Body of pancreas (tissue), 4 donors: ENCODE data around the gene HYAL2. TPM values are rescaled to one million over a fixed set of nuclear protein-coding genes. Genes with fewer than 3 reads are reported as not detected.

Source experiments
- ATAC-seq: fragments of 150-250 bp; one replicate; pipeline ENCODE4 v1.9.1; 2016
- DNase-seq, 4 donors: peaks; one replicate each; pipeline ENCODE4 v3.0.0-alpha.2; 2019
- H3K27ac ChIP-seq, 4 donors: fragments of 200-600 bp; sonication (generic); 1 replicate in 3 of 4; 2 replicates in 1 of 4; pipeline versions ENCODE4 v1.5.1 to v1.6.1; 2016 to 2019; ENCODE audit warnings: mild to moderate bottlenecking in 1 of 4, mixed read lengths in 1 of 4, moderate library complexity in 1 of 4
- H3K27me3 ChIP-seq, 2 donors: fragments of 200-600 bp; sonication (generic); one replicate each; pipeline ENCODE4 v1.6.0; 2016; ENCODE audit warnings: mild to moderate bottlenecking in 1 of 2
- H3K36me3 ChIP-seq, 2 donors: fragments of 200-600 bp; sonication (generic); replicated peaks in 1 of 2; 2 replicates each; pipeline ENCODE4 v1.5.1; 2016; ENCODE audit warnings: low read depth in 2 of 2; ENCODE audit not compliant: insufficient read depth in 1 of 2
- H3K4me1 ChIP-seq: fragments of 200-600 bp; sonication (generic); one replicate; pipeline ENCODE4 v1.6.0; 2016
- H3K4me3 ChIP-seq, 2 donors: fragments of 200-600 bp; sonication (generic); 1 replicate in 1 of 2; 2 replicates in 1 of 2; pipeline ENCODE4 v1.5.1; 2016 to 2019
- H3K9me3 ChIP-seq, 3 donors: fragments of 200-600 bp; sonication (generic); 1 replicate in 2 of 3; 2 replicates in 1 of 3; pipeline ENCODE4 v1.5.1; 2016
- POLR2A ChIP-seq, 3 donors: fragments of 450-650 bp; IDR thresholded peaks; one replicate each; pipeline ENCODE4 v1.6.1; 2016; ENCODE audit warnings: antibody characterized with exemption in 3 of 3, mild to moderate bottlenecking in 2 of 3
- WGBS, 2 donors: methylation state at CpG; one replicate each; pipeline ENCODE4 v1.1.5; 2017; 5-methylcytosine and 5-hydroxymethylcytosine counted together
- intact Hi-C: fragments of 100-400 bp; cut with DNase I; formaldehyde crosslinking; loops from one replicate; pipeline ENCODE4 v1.15.1; 2023
- total RNA-seq, 2 donors: library from RNA; depleted of rRNA; stranded (reverse); fragments of >200 nt; gene quantifications; one replicate each; pipeline ENCODE4 v1.1.0, GENCODE V29; 2016
- TF ChIP-seq, protein P1 (sequence below), 7 experiments: fragments of 450-650 bp in 4 of 7; fragments of 200-600 bp in 3 of 7; sonication (generic) in 3 of 7; IDR thresholded peaks; one replicate each; pipeline ENCODE4 v1.5.1; 2016 to 2019; ENCODE audit warnings: antibody characterized with exemption in 7 of 7

HYAL2 gene
- total RNA-seq, 2 donors from 2014 or later = 35.6 to 48.3 TPM

DNA sequence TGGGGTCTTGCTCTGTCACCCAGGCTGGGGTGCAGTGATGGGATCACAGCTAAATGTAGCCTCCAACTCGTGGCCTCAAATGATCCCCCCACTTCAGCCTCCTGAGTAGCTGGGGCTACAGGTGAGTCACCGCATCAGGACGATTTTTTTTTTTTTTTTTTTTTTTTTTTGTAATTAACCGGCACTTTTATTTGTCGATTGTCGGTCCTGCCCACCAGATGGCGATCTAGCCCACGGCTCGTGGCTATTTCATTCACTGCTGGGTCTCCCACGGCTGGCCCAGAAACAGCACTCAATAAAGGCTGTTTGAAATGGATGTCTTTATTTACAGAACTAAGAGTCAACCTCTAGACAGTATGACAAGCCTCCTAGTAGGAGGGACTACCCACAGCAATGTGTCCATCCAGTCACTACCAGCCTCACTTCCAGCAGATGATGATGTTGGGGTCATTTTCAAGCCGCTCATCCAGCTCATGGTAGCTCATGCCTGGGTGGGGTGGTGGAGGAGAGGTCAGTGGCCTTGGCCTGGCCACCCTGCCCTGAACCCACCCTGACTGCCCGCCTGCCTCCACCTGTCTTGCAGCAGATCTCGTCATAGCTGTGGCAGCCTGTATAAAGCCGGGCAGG lies 24.8 kb upstream of the HYAL2 start:
- peak; percentile 80 to 83 (median 83) for DNase-seq
- Histone ChIP-seq H3K27me3 (no peaks in the 10 kb centered on the region), H3K4me3 (no peak overlapping the region), H3K9me3 (no peaks in the 10 kb centered on the region), H3K4me1 (peaks cover 53% of the 10 kb centered on the region), H3K27ac (peak overlapping the region in 2 of 4 donors; percentile 39 to 52), H3K36me3 (no peaks in the 10 kb centered on the region)
- TF ChIP-seq, protein P1, sequence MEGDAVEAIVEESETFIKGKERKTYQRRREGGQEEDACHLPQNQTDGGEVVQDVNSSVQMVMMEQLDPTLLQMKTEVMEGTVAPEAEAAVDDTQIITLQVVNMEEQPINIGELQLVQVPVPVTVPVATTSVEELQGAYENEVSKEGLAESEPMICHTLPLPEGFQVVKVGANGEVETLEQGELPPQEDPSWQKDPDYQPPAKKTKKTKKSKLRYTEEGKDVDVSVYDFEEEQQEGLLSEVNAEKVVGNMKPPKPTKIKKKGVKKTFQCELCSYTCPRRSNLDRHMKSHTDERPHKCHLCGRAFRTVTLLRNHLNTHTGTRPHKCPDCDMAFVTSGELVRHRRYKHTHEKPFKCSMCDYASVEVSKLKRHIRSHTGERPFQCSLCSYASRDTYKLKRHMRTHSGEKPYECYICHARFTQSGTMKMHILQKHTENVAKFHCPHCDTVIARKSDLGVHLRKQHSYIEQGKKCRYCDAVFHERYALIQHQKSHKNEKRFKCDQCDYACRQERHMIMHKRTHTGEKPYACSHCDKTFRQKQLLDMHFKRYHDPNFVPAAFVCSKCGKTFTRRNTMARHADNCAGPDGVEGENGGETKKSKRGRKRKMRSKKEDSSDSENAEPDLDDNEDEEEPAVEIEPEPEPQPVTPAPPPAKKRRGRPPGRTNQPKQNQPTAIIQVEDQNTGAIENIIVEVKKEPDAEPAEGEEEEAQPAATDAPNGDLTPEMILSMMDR (IDR thresholded peaks at IDR 0.05) = peak in 6 of 7 experiments; percentile 37 to 76 (median 60)
- TF ChIP-seq POLR2A (IDR thresholded peaks at IDR 0.05) = peak in 1 of 3 donors; percentile 9
- ATAC-seq = peak; percentile 28
- WGBS, 2 donors = 21 to 27% methylated on average over 12 to 14 of the region's 14 CpGs
- intact Hi-C loops = loop anchor here (10.0 kb wide), 1 partner anchor 198 kb away; no protein-coding TSS in a partner anchor

DNA sequence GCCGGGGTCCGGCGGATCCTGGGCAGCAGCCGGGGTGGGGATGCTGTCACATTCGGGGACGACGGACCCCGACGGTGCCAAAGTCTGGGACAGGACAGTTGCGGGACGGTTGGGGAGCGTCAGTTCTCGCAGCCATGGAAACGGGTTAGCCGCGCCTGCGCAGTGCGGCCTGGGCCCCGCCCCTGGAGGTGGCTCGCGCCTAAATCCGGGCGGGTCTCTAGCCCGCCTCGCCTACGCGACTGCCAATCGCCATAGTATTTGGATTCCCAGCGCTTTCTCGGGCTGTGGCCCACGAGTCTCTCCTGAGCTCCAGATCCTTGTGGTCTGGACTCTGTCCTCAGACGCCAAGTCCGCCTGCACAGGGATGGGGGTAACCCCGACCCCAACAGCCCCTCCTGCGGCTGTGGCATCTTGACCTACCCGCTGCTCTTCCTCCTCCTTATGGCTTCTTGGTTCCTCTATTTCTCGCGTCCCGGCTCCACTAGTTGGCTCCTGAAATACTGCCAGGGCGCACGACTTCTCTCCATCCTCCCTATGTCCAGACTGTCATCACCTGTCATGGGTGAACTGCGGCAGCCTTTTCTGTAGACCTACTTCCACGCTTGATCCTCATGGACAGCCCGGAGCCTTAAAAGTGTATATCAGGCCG lies 23.2 kb upstream of the HYAL2 start, which contains the start of gene ZMYND10:
Gene ZMYND10 (minus strand): TSS at position 147 of the 649 bp plus-strand sequence. CDS start 153 bp downstream, outside the sequence.
- no peaks in the 10 kb centered on the region for H3K27me3 ChIP-seq
- peaks cover 44% of the 10 kb centered on the region for H3K4me1 ChIP-seq
- peak in 1 of 3 donors; percentile 1 for TF ChIP-seq POLR2A (IDR thresholded peaks at IDR 0.05)
- TF ChIP-seq, protein P1 (IDR thresholded peaks at IDR 0.05) = no peak
- ATAC-seq (no peak), DNase-seq (peak; percentile 43 to 63 (median 58))
- H3K9me3 ChIP-seq = no peaks in the 10 kb centered on the region
- H3K27ac ChIP-seq = no peak within 1 kb of the TSS
- intact Hi-C loops = loop anchor here (10.0 kb wide), 1 partner anchor 199 kb away; no protein-coding TSS in a partner anchor
- H3K36me3 ChIP-seq = no peaks in the 10 kb centered on the region
- no peak within 1 kb of the TSS for H3K4me3 ChIP-seq
- WGBS, 2 donors = 15 to 48% methylated on average over 22 to 45 of the region's 45 CpGs

DNA sequence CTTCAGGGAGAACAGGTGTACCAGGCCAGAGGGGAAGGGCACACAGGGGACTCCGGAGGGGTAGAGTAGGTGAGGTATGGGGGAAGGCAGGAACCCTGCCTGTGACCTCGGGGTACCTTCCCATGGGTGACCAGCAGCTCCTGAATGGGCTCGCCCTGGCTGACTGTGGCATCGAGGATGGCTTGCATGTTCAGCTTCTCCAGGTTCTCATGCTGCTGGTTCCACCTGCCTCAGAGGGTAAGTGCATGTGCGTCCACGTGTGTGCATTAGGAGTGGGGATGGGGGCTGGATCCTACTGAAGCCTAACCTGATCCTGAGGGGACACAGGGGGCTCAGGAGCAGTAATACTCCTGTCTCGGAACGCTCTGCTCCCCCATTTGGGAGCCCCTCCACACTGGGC lies 22.5 kb upstream of the HYAL2 start:
- Histone ChIP-seq H3K9me3 (no peaks in the 10 kb centered on the region), H3K36me3 (no peaks in the 10 kb centered on the region), H3K4me1 (peaks cover 39% of the 10 kb centered on the region), H3K4me3 (no peak overlapping the region), H3K27me3 (no peaks in the 10 kb centered on the region), H3K27ac (no peak overlapping the region)
- WGBS, 2 donors = 63 to 72% methylated on average over 6 to 8 of the region's 8 CpGs
- intact Hi-C loops = loop anchor here (10.0 kb wide), 1 partner anchor 200 kb away; no protein-coding TSS in a partner anchor
- no peak for DNase-seq
- ATAC-seq = no peak
- TF ChIP-seq POLR2A (IDR thresholded peaks at IDR 0.05) = no peak
- TF ChIP-seq, protein P1 (IDR thresholded peaks at IDR 0.05) = no peak

DNA sequence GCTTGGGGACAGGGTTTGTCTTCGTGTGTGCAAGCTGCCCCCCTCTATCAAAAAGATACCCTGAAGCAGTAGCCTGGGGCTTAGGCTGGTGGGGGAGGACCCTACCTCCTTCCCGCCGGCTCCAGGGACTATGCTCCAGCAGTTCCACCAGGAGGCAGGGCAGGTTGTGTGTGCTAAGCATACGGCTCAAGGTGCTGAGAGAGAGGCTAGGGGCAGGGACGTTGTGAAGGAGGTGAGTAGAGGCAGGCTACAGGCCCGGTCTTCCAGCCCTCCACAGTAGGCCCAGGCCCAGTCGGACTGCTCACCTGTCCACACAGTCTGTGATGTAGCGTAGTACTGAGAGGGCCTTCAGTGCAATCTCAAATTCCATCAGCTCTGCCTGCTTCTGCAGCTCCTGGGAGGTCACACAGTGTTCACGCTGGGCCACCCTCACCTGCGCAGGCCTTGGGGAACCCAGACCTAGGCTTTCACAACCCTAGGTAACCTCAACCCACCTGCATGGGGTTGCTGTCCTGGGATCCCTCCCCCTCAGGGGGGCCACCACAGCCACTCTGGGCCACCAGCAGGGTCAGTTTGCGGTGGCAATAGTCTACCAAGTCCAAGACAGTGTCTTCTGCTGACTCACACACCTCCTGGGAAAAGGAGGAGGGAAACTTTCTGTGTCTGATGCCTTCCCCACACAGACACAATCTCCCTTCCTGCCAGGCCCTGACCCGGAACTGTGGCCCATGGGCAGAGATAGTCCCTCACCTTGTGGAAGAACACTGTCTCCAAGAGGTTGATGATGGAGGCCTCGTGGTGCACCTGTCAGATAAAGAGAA lies 20.5 kb upstream of the HYAL2 start:
- ATAC-seq (no peak), DNase-seq (no peak)
- H3K4me1 ChIP-seq = peaks cover 25% of the 10 kb centered on the region
- 76 to 84% methylated on average over 7 to 13 of the region's 13 CpGs for WGBS, 2 donors
- H3K36me3 ChIP-seq = no peaks in the 10 kb centered on the region
- TF ChIP-seq POLR2A (IDR thresholded peaks at IDR 0.05) = no peak
- TF ChIP-seq, protein P1 (IDR thresholded peaks at IDR 0.05) = no peak
- H3K27me3 ChIP-seq = no peaks in the 10 kb centered on the region
- no peak overlapping the region for H3K4me3 ChIP-seq
- no peak overlapping the region for H3K27ac ChIP-seq
- no peaks in the 10 kb centered on the region for H3K9me3 ChIP-seq
- intact Hi-C loops = loop anchor here (10.0 kb wide), 1 partner anchor 202 kb away; no protein-coding TSS in a partner anchor
